Colonic mucosa (tissue), 4 donors: Measurements from ENCODE around the gene DONSON. TPM values are rescaled to one million over a fixed set of nuclear protein-coding genes. Genes with fewer than 3 reads are reported as not detected.

Source experiments
- DNase-seq: peaks from one replicate; pipeline ENCODE4 v3.0.0-alpha.2; 2020
- H3K27ac ChIP-seq: fragments of 200-600 bp; one replicate; pipeline ENCODE4 v1.8.0; 2021
- H3K27me3 ChIP-seq: fragments of 200-600 bp; one replicate; pipeline ENCODE4 v1.8.0; 2021
- H3K36me3 ChIP-seq: fragments of 200-600 bp; one replicate; pipeline ENCODE4 v1.8.0; 2021
- H3K4me1 ChIP-seq: fragments of 200-600 bp; one replicate; pipeline ENCODE4 v1.8.0; 2021; ENCODE audit warnings: mild to moderate bottlenecking
- H3K4me3 ChIP-seq: fragments of 200-600 bp; one replicate; pipeline ENCODE4 v1.8.0; 2021
- H3K9ac ChIP-seq, 2 donors: one replicate each; pipeline ENCODE4 v1.7.0; 2013; ENCODE audit warnings: control low read depth in 2 of 2, low read depth in 2 of 2, low read length in 2 of 2
- H3K9me3 ChIP-seq: fragments of 200-600 bp; one replicate; pipeline ENCODE4 v1.8.0; 2021
- CTCF ChIP-seq: fragments of 200-600 bp; IDR thresholded peaks from one replicate; pipeline ENCODE4 v1.8.0; 2022; ENCODE audit warnings: antibody characterized with exemption, mild to moderate bottlenecking
- intact Hi-C: fragments of 100-400 bp; cut with DNase I; formaldehyde crosslinking; loops from one replicate; pipeline ENCODE4 v1.14.1; 2022
- total RNA-seq, 2 donors: library from RNA; stranded (reverse); fragmentation: NEBNext Ultra II Directional in 1 of 2; extraction: Animal tissue kit (Norgen Biotek cat#: 25700) in 1 of 2; gene quantifications; one replicate each; pipeline ENCODE4 v1.2.1, GENCODE V29; 2021
- donor health status: healthy.
- donor health status: DM: no; HTN: no; CAD: no.
- donor health status: DM: no; HTN: no; CAD: no.

DONSON gene
- total RNA-seq, 2 donors from 2014 or later = 7.7 to 21.7 TPM

GRCh38 chr21:33559813-33560212, 28.7 kb downstream of the DONSON start:
- TF ChIP-seq CTCF = no peak
- DNase-seq = no peak
- no peak overlapping the region for H3K4me3 ChIP-seq
- H3K36me3 ChIP-seq = peaks cover 12% of the 10 kb centered on the region
- H3K27ac ChIP-seq = no peak overlapping the region
- H3K27me3 ChIP-seq = no peaks in the 10 kb centered on the region
- H3K9ac ChIP-seq = no peak overlapping the region
- intact Hi-C loops = no loop called here
- H3K9me3 ChIP-seq = no peaks in the 10 kb centered on the region
- no peaks in the 10 kb centered on the region for H3K4me1 ChIP-seq

- no peak for DNase-seq
- Histone ChIP-seq H3K9me3 (no peaks in the 10 kb centered on the region), H3K9ac (no peak overlapping the region), H3K4me3 (no peak overlapping the region), H3K27ac (no peak overlapping the region), H3K4me1 (no peaks in the 10 kb centered on the region), H3K27me3 (no peaks in the 10 kb centered on the region), H3K36me3 (peaks cover 12% of the 10 kb centered on the region)
- no peak for TF ChIP-seq CTCF
- intact Hi-C loops = no loop called here
These were observed 29.6 kb downstream of the DONSON start for GRCh38 chr21:33558777-33559421.

GRCh38 chr21:33557447-33557846, 31.0 kb downstream of the DONSON start:
- DNase-seq = no peak
- Histone ChIP-seq H3K9me3 (no peaks in the 10 kb centered on the region), H3K4me3 (no peak overlapping the region), H3K27me3 (no peaks in the 10 kb centered on the region), H3K36me3 (peaks cover 20% of the 10 kb centered on the region), H3K4me1 (no peaks in the 10 kb centered on the region), H3K9ac (no peak overlapping the region), H3K27ac (no peak overlapping the region)
- TF ChIP-seq CTCF = no peak
- intact Hi-C loops = no loop called here

- no peak for TF ChIP-seq CTCF
- Histone ChIP-seq H3K4me1 (no peaks in the 10 kb centered on the region), H3K4me3 (no peak overlapping the region), H3K9me3 (no peaks in the 10 kb centered on the region), H3K36me3 (peaks cover 38% of the 10 kb centered on the region), H3K27me3 (no peaks in the 10 kb centered on the region), H3K9ac (no peak overlapping the region), H3K27ac (no peak overlapping the region)
- DNase-seq = no peak
- intact Hi-C loops = no loop called here
These were observed 33.5 kb downstream of the DONSON start for GRCh38 chr21:33554982-33555344.

GRCh38 chr21:33554236-33554981, 34.1 kb downstream of the DONSON start:
- intact Hi-C loops = no loop called here
- no peak for TF ChIP-seq CTCF
- Histone ChIP-seq H3K4me3 (no peak overlapping the region), H3K4me1 (no peaks in the 10 kb centered on the region), H3K27me3 (no peaks in the 10 kb centered on the region), H3K36me3 (peaks cover 39% of the 10 kb centered on the region), H3K9ac (no peak overlapping the region), H3K27ac (no peak overlapping the region), H3K9me3 (no peaks in the 10 kb centered on the region)
- no peak for DNase-seq
